Transverse colon (tissue), 3 donors: ENCODE data around the gene CCDC185.

ENCODE experiments used
- POLR2A ChIP-seq: fragments of 450-650 bp; IDR thresholded peaks from one replicate; pipeline ENCODE4 v1.6.1; 2016; ENCODE audit warnings: antibody characterized with exemption, mild to moderate bottlenecking, moderate library complexity
- TF ChIP-seq, protein P1 (sequence below), 5 experiments: fragments of 200-600 bp in 3 of 5; fragments of 450-650 bp in 2 of 5; sonication (generic) in 3 of 5; IDR thresholded peaks; 1 replicate in 2 of 5; 2 replicates in 3 of 5; pipeline ENCODE4 v1.5.1; 2016 to 2017; ENCODE audit warnings: antibody characterized with exemption in 5 of 5, inconsistent platforms in 3 of 5, mild to moderate bottlenecking in 2 of 5, moderate library complexity in 1 of 5

- TF ChIP-seq, protein P1, sequence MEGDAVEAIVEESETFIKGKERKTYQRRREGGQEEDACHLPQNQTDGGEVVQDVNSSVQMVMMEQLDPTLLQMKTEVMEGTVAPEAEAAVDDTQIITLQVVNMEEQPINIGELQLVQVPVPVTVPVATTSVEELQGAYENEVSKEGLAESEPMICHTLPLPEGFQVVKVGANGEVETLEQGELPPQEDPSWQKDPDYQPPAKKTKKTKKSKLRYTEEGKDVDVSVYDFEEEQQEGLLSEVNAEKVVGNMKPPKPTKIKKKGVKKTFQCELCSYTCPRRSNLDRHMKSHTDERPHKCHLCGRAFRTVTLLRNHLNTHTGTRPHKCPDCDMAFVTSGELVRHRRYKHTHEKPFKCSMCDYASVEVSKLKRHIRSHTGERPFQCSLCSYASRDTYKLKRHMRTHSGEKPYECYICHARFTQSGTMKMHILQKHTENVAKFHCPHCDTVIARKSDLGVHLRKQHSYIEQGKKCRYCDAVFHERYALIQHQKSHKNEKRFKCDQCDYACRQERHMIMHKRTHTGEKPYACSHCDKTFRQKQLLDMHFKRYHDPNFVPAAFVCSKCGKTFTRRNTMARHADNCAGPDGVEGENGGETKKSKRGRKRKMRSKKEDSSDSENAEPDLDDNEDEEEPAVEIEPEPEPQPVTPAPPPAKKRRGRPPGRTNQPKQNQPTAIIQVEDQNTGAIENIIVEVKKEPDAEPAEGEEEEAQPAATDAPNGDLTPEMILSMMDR (IDR thresholded peaks at IDR 0.05) = no peak
- TF ChIP-seq POLR2A = no peak
Observed at GRCh38 chr1:223429821-223430220, 36.6 kb downstream of the CCDC185 start.
